Activated CD8-positive, alpha-beta memory T cell treated with anti-CD3 and anti-CD28 coated beads for 24 hours (primary cell): Measurements from ENCODE around the gene SMNDC1.

Experiments
- DNase-seq: peaks from one replicate; pipeline ENCODE4 v3.0.0-alpha.2; 2020

The SMNDC1 gene

GRCh38 chr10:110326351-110327032 lies 21.8 kb upstream of the SMNDC1 start:
- no peak for DNase-seq

DNA sequence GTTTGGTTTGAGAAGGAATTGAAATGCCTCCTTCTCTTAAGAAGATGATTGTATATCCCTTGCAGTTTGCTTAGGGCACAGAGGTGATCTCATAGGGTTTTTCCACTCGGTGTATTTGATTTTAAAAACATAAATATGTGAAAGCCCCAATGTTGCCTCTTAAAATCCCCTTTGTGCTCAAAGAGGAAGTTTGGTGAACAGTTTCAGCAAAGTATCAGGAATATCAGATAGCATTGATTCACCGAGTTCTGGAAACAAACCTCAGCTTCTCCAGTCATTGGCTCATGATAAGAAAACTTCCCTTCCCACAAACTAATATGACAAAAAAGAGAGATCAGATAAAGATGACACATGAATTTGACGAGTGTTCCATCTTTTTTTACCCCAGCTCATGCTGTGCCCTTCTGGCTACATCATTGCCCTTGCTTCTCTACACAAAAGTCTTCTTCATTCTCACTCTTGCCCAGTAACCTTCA lies 20.1 kb upstream of the SMNDC1 start:
- DNase-seq = no peak

GRCh38 chr10:110324201-110324804 lies 19.6 kb upstream of the SMNDC1 start:
- no peak for DNase-seq

DNA sequence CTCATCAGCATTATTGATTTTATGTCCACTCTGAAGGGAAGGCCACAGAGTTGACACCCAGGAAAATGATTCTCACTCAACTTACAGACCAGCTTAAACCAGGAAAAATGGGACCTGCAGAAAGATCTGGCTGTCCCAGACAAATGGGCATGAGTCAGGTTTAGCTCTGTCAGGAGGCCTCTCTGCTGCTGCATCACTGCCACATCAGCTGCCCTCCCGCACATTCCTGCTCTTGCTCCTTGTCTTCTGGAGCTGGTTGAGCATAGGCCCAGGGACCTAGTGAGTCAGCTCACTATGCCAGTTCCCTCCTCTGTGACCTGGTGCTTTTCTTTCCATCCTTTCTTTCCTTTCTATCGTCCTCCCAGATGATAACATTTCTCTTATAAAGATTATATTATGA lies 18.8 kb upstream of the SMNDC1 start:
- DNase-seq = no peak

DNA sequence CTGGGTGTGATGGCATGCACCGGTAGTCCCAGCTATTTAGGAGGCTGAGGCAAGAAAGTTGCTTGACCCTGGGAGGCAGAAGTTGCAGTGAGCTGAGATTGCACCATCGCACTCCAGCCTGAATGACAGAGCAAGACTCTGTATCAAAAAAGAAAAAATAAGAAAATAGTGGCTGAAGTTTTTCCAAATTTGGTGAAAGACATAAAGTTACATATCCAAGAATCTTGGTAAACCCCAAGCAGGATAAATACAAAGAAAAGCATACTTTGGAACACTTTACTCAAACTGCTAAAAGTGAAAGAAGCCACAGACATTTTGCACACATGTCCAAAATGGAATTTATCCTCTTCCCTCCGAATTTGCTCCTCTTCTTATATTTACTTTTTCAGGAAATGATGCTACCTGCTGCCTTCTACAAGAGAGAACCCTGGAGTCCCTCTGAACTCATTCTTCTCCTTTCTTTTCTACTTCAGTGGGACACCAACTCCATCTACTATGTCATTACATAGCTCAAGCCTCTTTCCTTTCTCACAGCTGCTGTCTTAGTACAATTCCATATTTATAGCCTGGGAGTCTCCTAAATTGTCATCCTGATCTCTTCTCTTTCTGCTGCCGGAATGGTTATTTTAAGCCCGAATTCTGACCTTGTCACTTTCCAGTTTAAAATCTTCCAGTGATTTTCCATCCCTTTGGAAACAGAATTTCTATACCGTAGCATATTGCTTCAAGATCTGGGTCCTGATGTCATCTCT lies 17.3 kb upstream of the SMNDC1 start:
- DNase-seq = no peak

- no peak for DNase-seq
Observed at GRCh38 chr10:110317866-110318850, 13.4 kb upstream of the SMNDC1 start.

DNA sequence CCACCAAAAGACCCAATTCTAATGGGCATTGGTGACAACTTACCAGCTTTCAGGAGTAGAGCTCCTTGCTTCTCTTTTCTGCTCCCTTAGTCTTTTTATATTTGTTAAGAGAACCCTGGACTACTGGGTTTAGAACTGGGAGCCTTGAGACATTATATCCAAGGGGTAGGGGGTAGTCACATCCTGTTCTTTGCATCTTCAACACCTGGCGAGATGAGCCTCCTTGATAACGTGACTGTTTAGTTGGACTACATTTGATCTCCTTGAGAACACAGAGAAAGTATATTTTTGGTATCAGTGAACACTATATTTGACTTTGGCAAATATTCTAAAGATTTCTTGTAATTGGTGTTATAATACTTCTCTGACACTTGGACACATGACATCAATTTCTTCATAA lies 9.0 kb upstream of the SMNDC1 start:
- DNase-seq = no peak

DNA sequence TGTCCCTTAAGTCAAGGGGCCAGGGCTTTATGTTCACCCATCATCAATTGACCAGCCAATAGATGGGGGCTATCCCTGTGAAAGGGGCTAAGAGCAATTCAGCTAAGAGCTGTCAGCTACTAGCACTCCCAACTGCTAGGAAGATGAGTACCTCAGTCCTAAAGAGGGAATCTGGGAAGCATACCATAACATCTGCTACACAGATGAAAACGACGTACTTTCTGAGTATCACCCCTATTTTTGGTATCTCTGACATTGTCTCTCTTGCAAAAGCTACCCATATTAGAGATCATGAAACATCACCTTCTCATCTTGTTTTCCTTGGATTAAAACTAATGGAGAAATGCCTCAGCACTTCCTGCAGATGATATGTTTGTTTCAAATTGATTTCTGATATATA lies 7.5 kb upstream of the SMNDC1 start:
- no peak for DNase-seq

- DNase-seq = no peak
Observed at GRCh38 chr10:110311357-110311949, 6.7 kb upstream of the SMNDC1 start.

- DNase-seq = no peak
Observed at GRCh38 chr10:110310741-110311140, 6.0 kb upstream of the SMNDC1 start.

GRCh38 chr10:110307805-110308204 lies 3.1 kb upstream of the SMNDC1 start:
- no peak for DNase-seq

DNA sequence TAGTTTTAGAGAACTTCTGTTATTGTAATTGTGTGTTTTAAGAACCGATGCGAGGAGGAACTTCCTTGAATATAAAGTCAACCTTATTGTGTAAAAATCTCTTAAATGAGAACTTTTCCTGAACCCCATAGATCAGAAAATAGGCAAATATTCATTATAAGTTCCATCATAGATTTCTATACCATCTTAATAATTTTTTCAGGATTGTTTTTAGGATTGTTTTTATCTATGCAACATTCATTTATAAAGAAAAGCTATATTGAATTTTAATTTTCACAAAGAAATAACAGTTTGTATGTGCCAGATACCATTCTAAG lies 1.7 kb upstream of the SMNDC1 start:
- no peak for DNase-seq

DNA sequence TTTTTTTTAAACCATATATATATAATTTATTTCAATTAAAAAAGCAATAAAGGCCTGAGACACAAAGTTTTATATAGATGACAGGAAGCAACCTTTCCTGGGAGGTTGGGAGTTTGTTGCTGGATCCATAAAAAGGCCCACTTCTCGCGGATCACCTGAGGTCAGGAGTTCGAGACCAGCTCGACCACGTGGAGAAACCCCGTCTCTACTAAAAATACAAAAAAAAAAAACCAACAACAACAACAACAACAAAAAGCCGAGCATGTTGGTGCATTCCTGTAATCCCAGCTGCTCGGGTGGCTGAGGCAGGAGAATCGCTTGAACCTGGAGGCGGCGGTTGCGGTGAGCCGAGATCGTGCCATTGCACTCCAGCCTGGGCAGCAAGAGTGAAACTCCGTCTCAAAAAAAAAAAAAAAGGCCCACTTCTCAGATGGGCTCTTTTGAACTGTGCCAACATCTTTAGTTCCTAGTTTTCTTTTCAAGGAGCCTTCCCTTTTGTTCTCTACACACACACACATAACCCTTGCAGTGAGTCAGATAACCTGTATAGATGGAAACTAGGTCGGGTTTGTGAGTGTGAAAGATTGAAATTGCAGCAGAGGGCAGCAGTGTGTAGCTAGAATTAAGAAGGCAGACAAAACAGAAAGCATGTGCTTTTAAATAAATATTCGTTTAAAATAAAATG lies 1.2 kb upstream of the SMNDC1 start:
- no peak for DNase-seq

- no peak for DNase-seq
Observed at GRCh38 chr10:110304394-110304779, 333 bp downstream of the SMNDC1 start.

DNA sequence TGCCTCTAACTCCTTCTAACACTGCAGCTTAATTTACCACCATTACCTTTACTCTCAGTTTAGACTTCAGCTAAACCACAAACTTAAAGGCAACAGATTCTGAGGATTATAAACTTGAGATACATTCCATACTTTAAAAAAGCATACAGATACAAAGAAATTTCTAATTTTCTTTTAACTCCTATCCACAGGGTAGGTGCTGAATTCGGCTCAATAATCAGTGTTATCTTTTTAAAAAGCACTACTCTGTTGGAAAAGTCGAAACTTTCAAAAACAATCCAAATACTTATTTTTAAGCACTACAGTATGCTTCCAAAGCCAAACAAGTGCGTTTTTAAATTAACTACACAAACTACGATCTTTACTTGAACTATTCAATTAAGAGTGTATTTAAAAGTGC lies 1.0 kb downstream of the SMNDC1 start:
- no peak for DNase-seq

DNA sequence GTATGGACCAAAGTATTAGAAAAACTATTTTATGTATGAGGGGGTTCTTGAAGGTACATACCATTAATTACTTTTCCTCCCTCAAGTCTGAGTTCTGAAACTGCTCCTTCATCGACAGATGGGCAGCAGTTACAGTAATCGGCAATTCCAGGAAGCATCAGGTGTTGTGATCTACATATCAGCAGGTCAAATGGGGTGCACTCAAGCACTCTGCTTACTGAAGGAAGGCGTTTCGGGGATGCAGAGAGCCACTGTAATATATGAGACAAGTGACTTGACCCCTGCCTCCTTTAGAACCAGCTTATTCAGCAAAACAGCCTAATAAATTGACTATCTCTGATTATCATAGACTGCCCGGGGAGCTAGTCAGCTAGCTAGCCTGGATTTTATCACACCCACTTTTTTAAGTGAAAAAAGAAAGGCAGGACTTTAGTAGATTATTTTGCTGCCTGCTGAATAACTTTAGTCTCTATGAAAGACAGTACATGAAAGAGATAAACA lies 4.2 kb downstream of the SMNDC1 start:
- DNase-seq = no peak

DNA sequence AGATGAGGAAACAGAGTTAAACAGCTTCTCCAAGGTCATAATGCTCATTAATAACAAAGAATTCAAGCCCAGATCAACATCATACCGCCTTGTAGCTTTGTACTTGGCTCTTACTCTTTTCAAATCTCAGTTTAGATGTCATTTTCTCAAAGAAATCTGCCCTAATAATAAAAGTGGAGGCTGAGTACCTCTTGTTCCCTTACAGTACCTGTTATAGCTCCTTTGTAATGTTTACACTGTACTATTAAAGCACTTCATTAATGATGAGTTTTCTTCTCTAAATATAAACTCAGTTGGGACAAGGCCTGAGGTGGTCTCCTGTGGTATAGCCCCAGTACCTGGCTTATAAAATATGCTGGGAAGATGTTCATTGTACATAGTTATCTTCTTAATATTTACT lies 7.8 kb downstream of the SMNDC1 start:
- no peak for DNase-seq

DNA sequence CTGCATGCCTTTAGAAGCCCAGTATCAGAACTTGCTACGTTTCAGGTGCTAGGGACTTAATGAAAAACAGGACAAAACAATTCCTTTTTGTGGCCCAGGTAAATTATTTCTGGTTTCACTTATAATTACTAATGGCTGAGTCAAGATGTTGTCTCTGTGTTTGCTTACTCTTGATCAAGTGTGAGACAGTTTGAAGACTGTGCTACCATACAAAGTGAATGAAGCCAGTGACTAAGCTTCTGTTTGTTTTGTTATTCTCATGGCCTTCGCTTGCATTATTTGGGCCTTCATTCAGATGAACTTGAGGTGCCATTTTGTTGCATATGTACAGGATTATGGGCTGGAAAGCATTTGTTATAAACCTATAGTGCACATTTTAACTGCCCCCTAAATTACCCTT lies 17.9 kb downstream of the SMNDC1 start:
- DNase-seq = no peak

GRCh38 chr10:110285501-110285900 lies 19.2 kb downstream of the SMNDC1 start:
- no peak for DNase-seq

- DNase-seq = no peak
Observed at GRCh38 chr10:110284262-110284661, 20.5 kb downstream of the SMNDC1 start.

DNA sequence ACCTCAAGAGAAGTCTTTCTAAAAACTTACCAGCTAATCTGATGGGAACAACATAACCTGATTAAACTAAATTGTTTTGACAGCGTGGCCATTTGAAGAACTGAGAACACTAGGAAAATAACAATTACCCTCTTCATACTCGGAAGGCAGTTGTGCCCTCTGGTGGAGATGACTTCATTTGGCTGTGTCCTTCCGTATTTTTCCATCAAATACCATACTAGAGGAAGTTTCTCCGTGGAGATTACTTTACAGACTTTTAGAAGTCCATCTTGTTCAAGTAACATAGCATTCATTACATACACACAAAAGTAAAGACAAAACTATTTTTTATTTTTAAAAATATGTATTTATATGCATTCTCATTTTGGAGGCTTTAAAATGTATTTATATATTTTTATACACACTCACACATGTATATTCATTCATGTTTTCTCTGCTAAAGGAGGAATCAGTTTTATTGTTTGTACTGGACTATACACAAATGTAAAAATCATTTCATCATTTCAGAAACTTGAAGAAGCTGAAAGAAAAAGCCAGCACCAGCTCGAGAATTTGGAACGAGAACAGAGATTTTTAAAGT lies 25.2 kb downstream of the SMNDC1 start:
- DNase-seq = no peak
